Measurements from ENCODE around the gene SNRNP48.

SNRNP48 gene

DNA sequence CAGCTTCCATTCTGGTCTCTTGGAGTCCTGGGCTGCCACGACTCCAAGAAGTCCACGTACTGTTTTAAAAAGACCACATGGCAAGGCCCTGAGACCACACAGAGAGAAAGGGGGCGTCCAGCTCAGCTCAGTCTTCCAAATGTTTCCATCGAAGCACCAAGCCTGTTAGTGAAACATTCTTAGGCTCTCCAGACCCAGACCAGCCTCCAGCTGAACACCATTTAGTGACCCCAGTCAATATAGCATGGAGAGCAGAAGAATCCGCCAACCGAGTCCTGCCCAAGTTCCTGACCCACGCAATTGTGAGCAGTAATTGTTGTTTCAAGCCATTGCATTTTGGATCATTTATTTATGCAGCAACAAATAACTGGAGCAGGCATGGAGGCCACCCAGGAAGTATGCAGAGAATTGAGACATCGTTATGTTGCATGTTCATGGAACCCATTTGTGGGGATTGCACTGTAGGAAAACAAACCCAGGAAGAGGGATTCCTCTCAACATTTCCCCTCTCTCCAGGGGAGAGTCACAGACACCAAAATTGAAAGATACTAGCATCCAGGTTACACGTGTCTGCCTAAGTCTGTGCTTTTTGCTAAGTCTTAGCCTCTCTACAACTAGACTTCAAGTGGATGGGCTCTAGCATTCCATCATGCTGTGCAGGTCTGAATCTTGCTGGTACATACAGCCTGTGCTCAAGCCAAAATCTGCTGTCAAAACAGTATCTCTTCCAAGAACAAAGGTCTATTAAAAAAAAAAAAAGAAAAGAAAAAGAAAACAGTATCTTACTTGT is 42.7 kb downstream of the SNRNP48 start:
- no peaks in the 10 kb centered on the region for H3K4me1 ChIP-seq (ENCODE audit: control insufficient read depth in 1 of 2, insufficient read depth in 2 of 2, low read length in 2 of 2)
- H3K27me3 ChIP-seq (ENCODE audit: low read depth, low read length): no peaks in the 10 kb centered on the region
- no peaks in the 10 kb centered on the region for H3K9me3 ChIP-seq (ENCODE audit: control insufficient read depth in 1 of 2, low read length in 2 of 2)
- H3K27ac ChIP-seq (ENCODE audit: low read length): no peak overlapping the region
- H3K4me3 ChIP-seq (ENCODE audit: low read depth in 1 of 2, low read length in 2 of 2): no peak overlapping the region
- H3K36me3 ChIP-seq (ENCODE audit: control insufficient read depth in 1 of 2, insufficient read depth in 2 of 2, low read length in 2 of 2): no peaks in the 10 kb centered on the region

DNA sequence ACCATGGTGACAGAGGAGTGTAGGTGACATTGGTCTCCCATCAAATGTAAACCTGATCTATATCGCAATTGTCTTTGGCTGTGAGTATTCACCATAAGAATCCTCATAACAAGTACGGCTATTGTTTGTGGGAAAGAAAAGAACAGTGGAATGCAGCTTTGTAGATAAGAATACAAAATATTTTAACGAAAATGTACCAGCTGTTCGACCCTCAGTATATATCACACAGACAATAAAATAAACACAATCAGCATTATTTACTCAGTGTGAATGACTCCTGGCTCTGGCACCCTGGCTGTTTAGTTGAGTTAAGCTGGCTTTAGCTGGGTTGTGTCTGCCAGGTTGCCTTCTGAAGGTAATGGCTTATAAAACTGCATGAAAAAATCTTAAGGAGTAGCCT is 43.4 kb downstream of the SNRNP48 start:
- Histone ChIP-seq H3K36me3 (ENCODE audit: control insufficient read depth in 1 of 2, insufficient read depth in 2 of 2, low read length in 2 of 2) (no peaks in the 10 kb centered on the region), H3K9me3 (ENCODE audit: control insufficient read depth in 1 of 2, low read length in 2 of 2) (no peaks in the 10 kb centered on the region), H3K4me3 (ENCODE audit: low read depth in 1 of 2, low read length in 2 of 2) (no peak overlapping the region), H3K27me3 (ENCODE audit: low read depth, low read length) (no peaks in the 10 kb centered on the region), H3K4me1 (ENCODE audit: control insufficient read depth in 1 of 2, insufficient read depth in 2 of 2, low read length in 2 of 2) (no peaks in the 10 kb centered on the region), H3K27ac (ENCODE audit: low read length) (no peak overlapping the region)

DNA sequence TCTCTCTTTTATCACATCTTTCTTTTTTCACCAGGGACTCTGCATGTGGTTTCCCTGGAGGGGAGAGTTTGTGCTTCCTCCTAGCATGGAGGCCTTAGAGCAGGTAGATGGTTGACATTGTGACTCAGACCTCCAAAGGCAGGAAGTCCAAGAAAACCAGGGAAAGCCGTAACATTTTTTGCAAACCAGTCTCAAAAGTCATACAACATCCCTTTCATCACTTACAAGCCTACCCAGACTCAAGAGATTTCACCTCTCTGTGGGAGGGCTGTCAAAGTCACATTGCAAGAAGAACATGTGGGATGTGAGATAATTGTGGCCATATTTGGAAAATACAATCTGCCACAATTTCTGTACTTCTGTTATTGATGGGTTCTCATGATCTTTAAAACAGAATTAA is 46.2 kb downstream of the SNRNP48 start:
- H3K4me3 ChIP-seq (ENCODE audit: low read depth in 1 of 2, low read length in 2 of 2): no peak overlapping the region
- no peak overlapping the region for H3K27ac ChIP-seq (ENCODE audit: low read length)
- H3K27me3 ChIP-seq (ENCODE audit: low read depth, low read length): no peaks in the 10 kb centered on the region
- no peaks in the 10 kb centered on the region for H3K9me3 ChIP-seq (ENCODE audit: control insufficient read depth in 1 of 2, low read length in 2 of 2)
- no peaks in the 10 kb centered on the region for H3K4me1 ChIP-seq (ENCODE audit: control insufficient read depth in 1 of 2, insufficient read depth in 2 of 2, low read length in 2 of 2)
- no peaks in the 10 kb centered on the region for H3K36me3 ChIP-seq (ENCODE audit: control insufficient read depth in 1 of 2, insufficient read depth in 2 of 2, low read length in 2 of 2)

DNA sequence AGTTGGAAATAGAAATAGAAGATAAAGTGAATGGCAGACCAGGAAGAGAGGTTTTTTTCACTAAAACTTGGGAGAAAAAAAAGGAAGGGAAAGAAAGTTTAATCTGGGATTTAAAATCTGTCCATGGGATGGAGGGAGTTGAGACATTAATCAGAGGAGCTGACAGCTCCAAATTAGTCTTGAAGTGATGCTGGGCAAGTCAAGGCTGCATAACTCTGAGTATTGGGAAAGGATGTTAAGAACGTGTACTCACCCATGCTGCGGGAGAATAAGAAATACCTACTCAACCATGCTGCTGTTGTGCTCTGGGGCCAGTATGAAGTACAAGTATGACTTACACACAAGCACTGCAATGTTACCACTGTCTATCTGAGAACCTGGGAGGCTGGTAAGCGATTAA is 47.5 kb downstream of the SNRNP48 start:
- Histone ChIP-seq H3K27ac (ENCODE audit: low read length) (no peak overlapping the region), H3K36me3 (ENCODE audit: control insufficient read depth in 1 of 2, insufficient read depth in 2 of 2, low read length in 2 of 2) (no peaks in the 10 kb centered on the region)

GRCh38 chr6:7639427-7639826 is 49.4 kb downstream of the SNRNP48 start:
- Histone ChIP-seq H3K36me3 (ENCODE audit: control insufficient read depth in 1 of 2, insufficient read depth in 2 of 2, low read length in 2 of 2) (no peaks in the 10 kb centered on the region), H3K9me3 (ENCODE audit: control insufficient read depth in 1 of 2, low read length in 2 of 2) (no peaks in the 10 kb centered on the region), H3K27me3 (ENCODE audit: low read depth, low read length) (no peaks in the 10 kb centered on the region), H3K27ac (ENCODE audit: low read length) (no peak overlapping the region), H3K4me3 (ENCODE audit: low read depth in 1 of 2, low read length in 2 of 2) (no peak overlapping the region), H3K4me1 (ENCODE audit: control insufficient read depth in 1 of 2, insufficient read depth in 2 of 2, low read length in 2 of 2) (no peaks in the 10 kb centered on the region)

More for the DNA sequence above, 47.5 kb downstream of the SNRNP48 start:
- Histone ChIP-seq H3K27me3 (ENCODE audit: low read depth, low read length) (no peaks in the 10 kb centered on the region), H3K4me3 (ENCODE audit: low read depth in 1 of 2, low read length in 2 of 2) (no peak overlapping the region), H3K4me1 (ENCODE audit: control insufficient read depth in 1 of 2, insufficient read depth in 2 of 2, low read length in 2 of 2) (no peaks in the 10 kb centered on the region), H3K9me3 (ENCODE audit: control insufficient read depth in 1 of 2, low read length in 2 of 2) (no peaks in the 10 kb centered on the region)

DNA sequence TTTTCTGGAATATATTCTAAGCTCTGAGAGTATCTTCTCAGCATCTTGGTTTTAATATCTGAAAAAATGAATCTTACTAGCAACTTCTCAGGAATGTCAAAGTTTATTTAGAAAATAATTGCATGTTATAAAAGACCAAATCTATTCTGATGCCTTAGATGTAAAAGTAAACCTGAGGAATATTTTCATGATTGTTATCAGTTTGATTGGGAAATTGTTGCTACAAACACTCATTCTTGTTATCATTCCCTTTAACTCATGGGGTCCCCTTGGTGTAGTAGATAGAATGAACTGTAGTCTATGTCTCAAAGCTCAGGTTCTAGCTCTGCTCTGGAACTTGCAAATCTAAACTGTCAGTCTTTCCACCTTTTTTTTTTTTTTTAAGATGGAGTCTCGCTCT is 50.0 kb downstream of the SNRNP48 start:
- Histone ChIP-seq H3K4me1 (ENCODE audit: control insufficient read depth in 1 of 2, insufficient read depth in 2 of 2, low read length in 2 of 2) (no peaks in the 10 kb centered on the region), H3K27ac (ENCODE audit: low read length) (no peak overlapping the region), H3K27me3 (ENCODE audit: low read depth, low read length) (no peaks in the 10 kb centered on the region), H3K36me3 (ENCODE audit: control insufficient read depth in 1 of 2, insufficient read depth in 2 of 2, low read length in 2 of 2) (no peaks in the 10 kb centered on the region), H3K4me3 (ENCODE audit: low read depth in 1 of 2, low read length in 2 of 2) (no peak overlapping the region), H3K9me3 (ENCODE audit: control insufficient read depth in 1 of 2, low read length in 2 of 2) (no peaks in the 10 kb centered on the region)

GRCh38 chr6:7640607-7641577 is 50.9 kb downstream of the SNRNP48 start:
- H3K4me1 ChIP-seq (ENCODE audit: control insufficient read depth in 1 of 2, insufficient read depth in 2 of 2, low read length in 2 of 2): no peaks in the 10 kb centered on the region
- no peaks in the 10 kb centered on the region for H3K9me3 ChIP-seq (ENCODE audit: control insufficient read depth in 1 of 2, low read length in 2 of 2)
- no peak overlapping the region for H3K27ac ChIP-seq (ENCODE audit: low read length)
- H3K27me3 ChIP-seq (ENCODE audit: low read depth, low read length): no peaks in the 10 kb centered on the region
- H3K4me3 ChIP-seq (ENCODE audit: low read depth in 1 of 2, low read length in 2 of 2): no peak overlapping the region
- no peaks in the 10 kb centered on the region for H3K36me3 ChIP-seq (ENCODE audit: control insufficient read depth in 1 of 2, insufficient read depth in 2 of 2, low read length in 2 of 2)

DNA sequence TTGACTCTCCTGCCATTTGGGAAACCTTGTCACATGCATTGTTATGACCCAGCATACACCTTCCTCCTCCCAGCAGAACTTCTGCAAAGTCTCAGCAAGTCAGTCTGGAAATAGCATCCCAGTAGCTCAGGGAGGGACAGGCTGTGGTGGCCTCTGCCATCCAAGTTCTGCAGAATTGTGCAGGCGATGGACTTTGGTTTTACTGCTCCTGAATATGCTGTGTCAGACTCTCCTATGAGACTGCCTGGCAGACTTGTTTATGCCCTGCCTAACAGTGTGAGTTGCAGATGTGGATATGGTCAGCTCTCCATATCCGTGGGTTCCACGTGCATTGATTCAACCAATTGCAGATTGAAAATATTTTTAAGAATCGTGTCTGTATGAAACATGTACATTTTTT is 52.8 kb downstream of the SNRNP48 start:
- Histone ChIP-seq H3K4me3 (ENCODE audit: low read depth in 1 of 2, low read length in 2 of 2) (no peak overlapping the region), H3K9me3 (ENCODE audit: control insufficient read depth in 1 of 2, low read length in 2 of 2) (no peaks in the 10 kb centered on the region), H3K27me3 (ENCODE audit: low read depth, low read length) (no peaks in the 10 kb centered on the region), H3K4me1 (ENCODE audit: control insufficient read depth in 1 of 2, insufficient read depth in 2 of 2, low read length in 2 of 2) (no peaks in the 10 kb centered on the region), H3K27ac (ENCODE audit: low read length) (no peak overlapping the region), H3K36me3 (ENCODE audit: control insufficient read depth in 1 of 2, insufficient read depth in 2 of 2, low read length in 2 of 2) (no peaks in the 10 kb centered on the region)

- H3K27ac ChIP-seq (ENCODE audit: low read length): no peak overlapping the region
- no peaks in the 10 kb centered on the region for H3K36me3 ChIP-seq (ENCODE audit: control insufficient read depth in 1 of 2, insufficient read depth in 2 of 2, low read length in 2 of 2)
- no peak overlapping the region for H3K4me3 ChIP-seq (ENCODE audit: low read depth in 1 of 2, low read length in 2 of 2)
- no peaks in the 10 kb centered on the region for H3K4me1 ChIP-seq (ENCODE audit: control insufficient read depth in 1 of 2, insufficient read depth in 2 of 2, low read length in 2 of 2)
- no peaks in the 10 kb centered on the region for H3K27me3 ChIP-seq (ENCODE audit: low read depth, low read length)
- H3K9me3 ChIP-seq (ENCODE audit: control insufficient read depth in 1 of 2, low read length in 2 of 2): no peaks in the 10 kb centered on the region
These were observed 54.4 kb downstream of the SNRNP48 start for GRCh38 chr6:7644417-7644816.

GRCh38 chr6:7646394-7646793 is 56.4 kb downstream of the SNRNP48 start:
- Histone ChIP-seq H3K27me3 (ENCODE audit: low read depth, low read length) (no peaks in the 10 kb centered on the region), H3K4me3 (ENCODE audit: low read depth in 1 of 2, low read length in 2 of 2) (no peak overlapping the region), H3K9me3 (ENCODE audit: control insufficient read depth in 1 of 2, low read length in 2 of 2) (no peaks in the 10 kb centered on the region), H3K36me3 (ENCODE audit: control insufficient read depth in 1 of 2, insufficient read depth in 2 of 2, low read length in 2 of 2) (no peaks in the 10 kb centered on the region), H3K4me1 (ENCODE audit: control insufficient read depth in 1 of 2, insufficient read depth in 2 of 2, low read length in 2 of 2) (no peaks in the 10 kb centered on the region), H3K27ac (ENCODE audit: low read length) (no peak overlapping the region)

GRCh38 chr6:7647504-7647903 is 57.5 kb downstream of the SNRNP48 start:
- H3K27ac ChIP-seq (ENCODE audit: low read length): no peak overlapping the region
- H3K36me3 ChIP-seq (ENCODE audit: control insufficient read depth in 1 of 2, insufficient read depth in 2 of 2, low read length in 2 of 2): no peaks in the 10 kb centered on the region
- no peaks in the 10 kb centered on the region for H3K4me1 ChIP-seq (ENCODE audit: control insufficient read depth in 1 of 2, insufficient read depth in 2 of 2, low read length in 2 of 2)
- no peaks in the 10 kb centered on the region for H3K9me3 ChIP-seq (ENCODE audit: control insufficient read depth in 1 of 2, low read length in 2 of 2)
- H3K4me3 ChIP-seq (ENCODE audit: low read depth in 1 of 2, low read length in 2 of 2): no peak overlapping the region
- no peaks in the 10 kb centered on the region for H3K27me3 ChIP-seq (ENCODE audit: low read depth, low read length)

Measured in muscle layer of duodenum (tissue), 2 donors.